A549 (cell line): ENCODE results near the gene ITPKC. TPM values are rescaled to one million over a fixed set of nuclear protein-coding genes. Genes with fewer than 3 reads are reported as not detected.

Source experiments
- ATAC-seq, 2 experiments: fragments of 200-7000 bp in 1 of 2; fragments of >200 bp in 1 of 2; cut with Nextera tagmentation in 1 of 2; cut with Tn5 transposase in 1 of 2; 3 replicates each; pipeline versions ENCODE4 v1.8.0 to v1.9.1; 2018 to 2020; ENCODE audit warnings: mild to moderate bottlenecking in 1 of 2, moderate library complexity in 1 of 2
- CTCF ChIA-PET: fragments of 300-600 bp; sonication (Branson Sonifier 250); formaldehyde crosslinking; extraction: SDS; loops from one replicate; lab custom pipeline; 2021; ENCODE audit warnings: antibody characterized with exemption, inconsistent platforms; lab: Yijun Ruan, JAX
- POLR2A ChIA-PET: fragments of 350-600 bp; formaldehyde crosslinking; extraction: SDS; loops from one replicate; lab custom pipeline; 2021; ENCODE audit warnings: antibody characterized with exemption, inconsistent platforms; lab: Yijun Ruan, JAX
- DNase-seq, 2 experiments: peaks; one replicate each; pipeline versions ENCODE4 v3.0.0 to v3.0.0-alpha.2; 2011 to 2016; ENCODE audit warnings: low read depth in 1 of 2, low spot score in 1 of 2
- FAIRE-seq: peaks from 2 replicates; lab custom pipeline; 2011; peaks lifted over from hg19 to GRCh38; lab: Jason Lieb, UNC
- H3K27ac ChIP-seq, 2 experiments: fragments of >200 bp; sonication (Bioruptor Twin); formaldehyde crosslinking; 3 replicates each; pipeline ENCODE4 v1.5.1; 2016 to 2017
- H3K4me1 ChIP-seq: fragments of >200 bp; sonication (Bioruptor Twin); formaldehyde crosslinking; 3 replicates; pipeline ENCODE4 v1.6.1; 2016
- H3K4me2 ChIP-seq: fragments of >200 bp; sonication (Bioruptor Twin); formaldehyde crosslinking; 3 replicates; pipeline ENCODE4 v1.6.1; 2016
- H3K4me3 ChIP-seq: fragments of >200 bp; sonication (Bioruptor Twin); formaldehyde crosslinking; 3 replicates; pipeline ENCODE4 v1.5.1; 2016
- H3K9me3 ChIP-seq: fragments of >200 bp; sonication (Bioruptor Twin); formaldehyde crosslinking; 3 replicates; pipeline ENCODE4 v1.6.1; 2016
- CBX2 ChIP-seq: fragments of 200-600 bp; sonication (generic); IDR thresholded peaks from 2 replicates; pipeline ENCODE4 v1.6.1; 2016; ENCODE audit warnings: low read depth, mild to moderate bottlenecking, borderline replicate concordance
- CEBPB ChIP-seq, 2 experiments: fragments of >200 bp in 1 of 2; sonication (Bioruptor Twin) in 1 of 2; formaldehyde crosslinking in 1 of 2; IDR thresholded peaks; 2 replicates each; pipeline ENCODE4 v1.6.1; 2012 to 2016
- FOSB ChIP-seq: fragments of 250-450 bp; sonication (Bioruptor Pico); IDR thresholded peaks from 2 replicates; pipeline ENCODE4 v1.5.0; 2020; ENCODE audit warnings: mild to moderate bottlenecking, moderate library complexity
- HDAC2 ChIP-seq: fragments of 200-600 bp; sonication (generic); IDR thresholded peaks from 2 replicates; pipeline ENCODE4 v1.6.1; 2016
- HEYL ChIP-seq: fragments of 250-450 bp; sonication (Bioruptor Pico); IDR thresholded peaks from 2 replicates; pipeline ENCODE4 v1.8.0; 2021; ENCODE audit warnings: mild to moderate bottlenecking, moderate library complexity
- HOXB5 ChIP-seq: fragments of 250-450 bp; sonication (Bioruptor Pico); IDR thresholded peaks from 2 replicates; pipeline ENCODE4 v1.5.0; 2020; ENCODE audit warnings: mild to moderate bottlenecking, moderate library complexity
- MAFK ChIP-seq: fragments of 450-650 bp; IDR thresholded peaks from 2 replicates; pipeline ENCODE4 v1.6.1; 2014; ENCODE audit not compliant: partially characterized antibody
- MAZ ChIP-seq: fragments of 150-350 bp; IDR thresholded peaks from 2 replicates; pipeline ENCODE4 v1.6.1; 2014; ENCODE audit warnings: antibody characterized with exemption, low read depth, low read length, borderline replicate concordance
- NPAS2 ChIP-seq: fragments of 250-450 bp; sonication (Bioruptor Pico); IDR thresholded peaks from 2 replicates; pipeline ENCODE4 v1.8.0; 2022; ENCODE audit warnings: mild to moderate bottlenecking, moderate library complexity, borderline replicate concordance
- NR3C1 ChIP-seq: fragments of >200 bp; sonication (Bioruptor Twin); formaldehyde crosslinking; IDR thresholded peaks from 3 replicates; pipeline ENCODE4 v1.6.1; 2017
- POLR2A ChIP-seq: IDR thresholded peaks from 2 replicates; pipeline ENCODE4 v1.6.1; 2012; ENCODE audit warnings: mild to moderate bottlenecking, low read length
- RAD21 ChIP-seq, 2 experiments: fragments of >200 bp in 1 of 2; sonication (Bioruptor Twin) in 1 of 2; formaldehyde crosslinking in 1 of 2; IDR thresholded peaks in 1 of 2; conservative IDR thresholded peaks in 1 of 2; 2 replicates in 1 of 2; 3 replicates in 1 of 2; pipeline ENCODE4 v1.6.1; 2012 to 2018; ENCODE audit warnings: inconsistent platforms in 1 of 2
- RFX5 ChIP-seq: fragments of 450-650 bp; IDR thresholded peaks from 2 replicates; pipeline ENCODE4 v1.7.1; 2014; ENCODE audit warnings: antibody characterized with exemption, mild to moderate bottlenecking, moderate library complexity
- RNF2 ChIP-seq: fragments of 200-600 bp; sonication (generic); IDR thresholded peaks from 2 replicates; pipeline ENCODE4 v1.6.1; 2016; ENCODE audit warnings: low read depth, mild to moderate bottlenecking, antibody characterized with exemption, moderate library complexity, borderline replicate concordance
- TFCP2L1 ChIP-seq: fragments of 250-450 bp; sonication (Bioruptor Pico); IDR thresholded peaks from 2 replicates; pipeline ENCODE4 v1.5.0; 2021; ENCODE audit warnings: mild to moderate bottlenecking
- ZC3H11A ChIP-seq: fragments of 450-650 bp; IDR thresholded peaks from 2 replicates; pipeline ENCODE4 v1.6.1; 2014; ENCODE audit warnings: antibody characterized with exemption, mild to moderate bottlenecking
- ZNF302 ChIP-seq: fragments of 250-450 bp; sonication (Bioruptor Pico); IDR thresholded peaks from 2 replicates; pipeline ENCODE4 v1.9.0; 2021; ENCODE audit warnings: inconsistent platforms, mild to moderate bottlenecking, moderate library complexity
- ZSCAN20 ChIP-seq: fragments of 250-450 bp; sonication (Bioruptor Pico); IDR thresholded peaks from 2 replicates; pipeline ENCODE4 v1.8.0; 2022; ENCODE audit warnings: mild to moderate bottlenecking, moderate library complexity
- WGBS: methylation state at CpG from one replicate; pipeline ENCODE4 v1.1.6; 2017; ENCODE audit errors: missing lambda C conversion rate; 5-methylcytosine and 5-hydroxymethylcytosine counted together
- polyA plus RNA-seq, 4 experiments: library from polyadenylated mRNA; depleted of rRNA in 3 of 4; stranded (reverse); fragments of >200 nt; fragmentation: RNase III in 1 of 4; extraction: RNeasy Plus Mini Kit Qiagen cat#74134 plus additional on column Dnase treatment in 1 of 4; gene quantifications; 2 replicates in 3 of 4; 3 replicates in 1 of 4; pipeline ENCODE4 v1.2.3, GENCODE V29; 2011 to 2017
- TF ChIP-seq, protein P1 (sequence below): fragments of 450-650 bp; IDR thresholded peaks from 2 replicates; pipeline ENCODE4 v1.6.1; 2014; ENCODE audit warnings: antibody characterized with exemption
- TF ChIP-seq, protein P2 (sequence below): fragments of 250-450 bp; sonication (Bioruptor Pico); IDR thresholded peaks from 2 replicates; pipeline ENCODE4 v1.5.0; 2020; ENCODE audit warnings: low read depth, mild to moderate bottlenecking, moderate library complexity
- TF ChIP-seq, protein P3 (sequence below): fragments of >200 bp; sonication (Bioruptor Twin); formaldehyde crosslinking; IDR thresholded peaks from 3 replicates; pipeline ENCODE4 v1.6.1; 2016

Gene ITPKC
- polyA plus RNA-seq, 2 of the 4 experiments (the other 2 are of a cell fraction), result 6.5 to 7.9 TPM

- POLR2A ChIA-PET, result interaction anchor here (1.0 kb wide), 1 partner anchor 12 kb away, joined by 5 read pairs; the partner anchor contains the start of gene ACTMAP
- FAIRE-seq (no peak), ATAC-seq (no peak), DNase-seq (no peak)
- Histone ChIP-seq H3K27ac (no peak overlapping the region), H3K9me3 (no peaks in the 10 kb centered on the region), H3K4me3 (no peak overlapping the region), H3K4me2 (no peak overlapping the region), H3K4me1 (no peaks in the 10 kb centered on the region)
- TF ChIP-seq MAZ (no peak), ZSCAN20 (CRISPR knock-in tag) (no peak), POLR2A (no peak)
- TF ChIP-seq, protein P1, sequence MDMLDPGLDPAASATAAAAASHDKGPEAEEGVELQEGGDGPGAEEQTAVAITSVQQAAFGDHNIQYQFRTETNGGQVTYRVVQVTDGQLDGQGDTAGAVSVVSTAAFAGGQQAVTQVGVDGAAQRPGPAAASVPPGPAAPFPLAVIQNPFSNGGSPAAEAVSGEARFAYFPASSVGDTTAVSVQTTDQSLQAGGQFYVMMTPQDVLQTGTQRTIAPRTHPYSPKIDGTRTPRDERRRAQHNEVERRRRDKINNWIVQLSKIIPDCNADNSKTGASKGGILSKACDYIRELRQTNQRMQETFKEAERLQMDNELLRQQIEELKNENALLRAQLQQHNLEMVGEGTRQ, result no peak
- 92% methylated on average over 16 of the region's 17 CpGs for WGBS
- CTCF ChIA-PET, result interaction anchor here (0.5 to 1.4 kb wide), 2 partner anchors 14 to 117 kb away, joined by 3 to 4 read pairs; no protein-coding TSS in a partner anchor
These were observed 46.0 kb downstream of the ITPKC start for GRCh38 chr19:40762754-40763470.

DNA sequence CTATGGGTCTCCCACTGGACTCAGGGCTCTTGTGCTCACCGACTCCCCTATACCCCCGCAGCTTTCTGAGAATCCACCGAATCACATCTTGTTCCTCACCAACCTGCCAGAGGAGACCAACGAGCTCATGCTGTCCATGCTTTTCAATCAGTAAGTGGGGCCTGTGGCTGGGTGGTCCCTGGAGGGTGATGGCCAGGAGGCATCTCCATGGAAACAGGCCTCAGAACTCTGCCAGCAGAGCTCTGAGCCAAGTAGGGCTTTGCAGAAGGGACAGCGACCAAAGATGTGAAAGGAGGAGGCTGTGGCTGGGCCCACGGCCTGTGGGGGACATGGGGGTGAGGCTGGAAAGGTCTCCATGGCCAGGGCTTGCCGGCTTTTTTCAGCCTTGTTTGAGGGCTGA lies 46.6 kb downstream of the ITPKC start:
- ATAC-seq (no peak), DNase-seq (no peak)
- no peak for TF ChIP-seq CEBPB (IDR thresholded peaks at IDR 0.05)
- TF ChIP-seq MAFK, result no peak
- no peak for TF ChIP-seq NPAS2 (CRISPR knock-in tag)
- TF ChIP-seq, protein P2, sequence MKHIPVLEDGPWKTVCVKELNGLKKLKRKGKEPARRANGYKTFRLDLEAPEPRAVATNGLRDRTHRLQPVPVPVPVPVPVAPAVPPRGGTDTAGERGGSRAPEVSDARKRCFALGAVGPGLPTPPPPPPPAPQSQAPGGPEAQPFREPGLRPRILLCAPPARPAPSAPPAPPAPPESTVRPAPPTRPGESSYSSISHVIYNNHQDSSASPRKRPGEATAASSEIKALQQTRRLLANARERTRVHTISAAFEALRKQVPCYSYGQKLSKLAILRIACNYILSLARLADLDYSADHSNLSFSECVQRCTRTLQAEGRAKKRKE (CRISPR knock-in tag), result no peak
- TF ChIP-seq CBX2, result no peak
- TF ChIP-seq HDAC2, result no peak
- TF ChIP-seq RAD21 (conservative IDR thresholded peaks at IDR 0.05 in 1 of 2, IDR thresholded peaks at IDR 0.05 in 1 of 2), result no peak
- no peak for TF ChIP-seq ZNF302 (CRISPR knock-in tag)
- TF ChIP-seq RFX5, result no peak
- no peak for TF ChIP-seq RNF2
- TF ChIP-seq FOSB (CRISPR knock-in tag), result no peak
- TF ChIP-seq HOXB5 (CRISPR knock-in tag), result no peak
- no peak for TF ChIP-seq ZC3H11A
- TF ChIP-seq TFCP2L1, result no peak
- TF ChIP-seq, protein P3, sequence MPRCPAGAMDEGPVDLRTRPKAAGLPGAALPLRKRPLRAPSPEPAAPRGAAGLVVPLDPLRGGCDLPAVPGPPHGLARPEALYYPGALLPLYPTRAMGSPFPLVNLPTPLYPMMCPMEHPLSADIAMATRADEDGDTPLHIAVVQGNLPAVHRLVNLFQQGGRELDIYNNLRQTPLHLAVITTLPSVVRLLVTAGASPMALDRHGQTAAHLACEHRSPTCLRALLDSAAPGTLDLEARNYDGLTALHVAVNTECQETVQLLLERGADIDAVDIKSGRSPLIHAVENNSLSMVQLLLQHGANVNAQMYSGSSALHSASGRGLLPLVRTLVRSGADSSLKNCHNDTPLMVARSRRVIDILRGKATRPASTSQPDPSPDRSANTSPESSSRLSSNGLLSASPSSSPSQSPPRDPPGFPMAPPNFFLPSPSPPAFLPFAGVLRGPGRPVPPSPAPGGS, result no peak
- no peak for TF ChIP-seq MAZ
- no peak for TF ChIP-seq NR3C1
- TF ChIP-seq, protein P1, result no peak
- no peak for TF ChIP-seq HEYL (CRISPR knock-in tag)
- TF ChIP-seq, all 56 proteins: peak for 0
- Histone ChIP-seq H3K4me1 (no peaks in the 10 kb centered on the region), H3K9me3 (no peaks in the 10 kb centered on the region), H3K4me3 (no peak overlapping the region), H3K27ac (no peak overlapping the region), H3K4me2 (no peak overlapping the region)
- ChIA-PET POLR2A (interaction anchor here (1.0 kb wide), 1 partner anchor 13 kb away, joined by 5 read pairs; the partner anchor contains the start of gene ACTMAP), CTCF (interaction anchor here (0.5 to 1.5 kb wide), 3 partner anchors 9 to 118 kb away, joined by 3 to 4 read pairs (median 3); no protein-coding TSS in a partner anchor)
- no peak for FAIRE-seq
- WGBS, result 94% methylated on average over 7 of the region's 7 CpGs
